Effector memory CD8-positive, alpha-beta T cell (primary cell): ENCODE data around the gene DIP2C.

Experiments used
- ATAC-seq: fragments of 150-1000 bp; cut with Tn5 transposase; replicated peaks from 2 replicates; pipeline ENCODE4 v1.10.0; 2021; ENCODE audit warnings: mild to moderate bottlenecking, moderate library complexity
- DNase-seq, 3 experiments: peaks; one replicate each; pipeline ENCODE4 v3.0.0; 2021
- H3K27ac Mint-ChIP-seq, 2 donors: one replicate each; pipeline ENCODE4 v1.8.0; 2022; ENCODE audit warnings: mild to moderate bottlenecking in 2 of 2, mixed read lengths in 2 of 2, moderate library complexity in 2 of 2
- H3K27me3 Mint-ChIP-seq, 2 donors: one replicate each; pipeline ENCODE4 v1.8.0; 2022; ENCODE audit warnings: mixed read lengths in 2 of 2
- H3K36me3 Mint-ChIP-seq: one replicate; pipeline ENCODE4 v1.8.0; 2022; ENCODE audit warnings: mild to moderate bottlenecking, moderate library complexity, mixed read lengths; ENCODE audit not compliant: insufficient read depth
- H3K4me1 Mint-ChIP-seq, 2 donors: one replicate each; pipeline ENCODE4 v1.8.0; 2022; ENCODE audit warnings: low read depth in 2 of 2, mixed read lengths in 2 of 2
- H3K4me3 Mint-ChIP-seq, 2 donors: one replicate each; pipeline ENCODE4 v1.8.0; 2022; ENCODE audit warnings: mild to moderate bottlenecking in 2 of 2, mixed read lengths in 2 of 2, moderate library complexity in 2 of 2
- H3K9me3 Mint-ChIP-seq, 2 donors: one replicate each; pipeline ENCODE4 v1.8.0; 2022; ENCODE audit warnings: mixed read lengths in 2 of 2

DIP2C gene

DNA sequence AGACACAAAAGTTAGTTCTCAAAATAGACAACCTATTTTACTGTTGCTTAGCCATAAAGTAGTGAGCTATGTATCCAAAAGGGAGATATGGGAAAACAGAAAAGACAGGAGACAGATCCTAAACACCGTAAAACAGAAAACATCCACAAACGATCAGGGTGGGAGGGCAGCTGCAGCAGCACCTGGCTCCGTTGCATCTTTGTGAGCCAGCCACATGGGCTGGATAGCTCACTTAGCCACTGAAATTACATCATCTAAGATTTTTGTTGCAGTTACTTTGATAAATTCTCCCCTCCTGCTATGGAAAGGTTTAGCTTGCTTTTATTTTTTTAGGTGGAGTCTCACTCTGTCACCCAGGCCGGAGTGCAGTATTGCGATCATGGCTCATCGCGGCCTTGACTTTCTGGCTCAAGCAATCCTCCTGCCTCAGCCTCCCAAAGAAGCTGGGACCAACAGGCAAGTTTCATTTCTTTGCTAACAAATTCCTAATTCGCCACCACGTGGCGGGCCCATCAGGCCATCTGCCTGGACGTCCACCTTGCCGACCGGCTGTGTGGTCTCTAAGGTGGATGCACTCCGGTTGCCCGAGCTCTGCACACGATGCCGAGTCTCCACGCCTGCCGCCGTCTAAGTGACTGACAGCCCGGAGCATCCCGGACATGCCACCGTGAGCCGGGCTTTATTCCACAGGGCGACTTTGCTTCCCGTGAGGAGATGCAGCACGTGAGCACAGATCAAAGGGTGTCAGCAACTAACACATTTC, 159.8 kb downstream of the DIP2C start:
- no peak overlapping the region for H3K4me3 Mint-ChIP-seq
- no peaks in the 10 kb centered on the region for H3K4me1 Mint-ChIP-seq
- H3K27me3 Mint-ChIP-seq = peaks cover 66 to 82% of the 10 kb centered on the region in 2 donors
- H3K27ac Mint-ChIP-seq = no peak overlapping the region
- no peak for DNase-seq
- H3K36me3 Mint-ChIP-seq = no peaks in the 10 kb centered on the region
- no peaks in the 10 kb centered on the region for H3K9me3 Mint-ChIP-seq
- ATAC-seq = no peak

DNA sequence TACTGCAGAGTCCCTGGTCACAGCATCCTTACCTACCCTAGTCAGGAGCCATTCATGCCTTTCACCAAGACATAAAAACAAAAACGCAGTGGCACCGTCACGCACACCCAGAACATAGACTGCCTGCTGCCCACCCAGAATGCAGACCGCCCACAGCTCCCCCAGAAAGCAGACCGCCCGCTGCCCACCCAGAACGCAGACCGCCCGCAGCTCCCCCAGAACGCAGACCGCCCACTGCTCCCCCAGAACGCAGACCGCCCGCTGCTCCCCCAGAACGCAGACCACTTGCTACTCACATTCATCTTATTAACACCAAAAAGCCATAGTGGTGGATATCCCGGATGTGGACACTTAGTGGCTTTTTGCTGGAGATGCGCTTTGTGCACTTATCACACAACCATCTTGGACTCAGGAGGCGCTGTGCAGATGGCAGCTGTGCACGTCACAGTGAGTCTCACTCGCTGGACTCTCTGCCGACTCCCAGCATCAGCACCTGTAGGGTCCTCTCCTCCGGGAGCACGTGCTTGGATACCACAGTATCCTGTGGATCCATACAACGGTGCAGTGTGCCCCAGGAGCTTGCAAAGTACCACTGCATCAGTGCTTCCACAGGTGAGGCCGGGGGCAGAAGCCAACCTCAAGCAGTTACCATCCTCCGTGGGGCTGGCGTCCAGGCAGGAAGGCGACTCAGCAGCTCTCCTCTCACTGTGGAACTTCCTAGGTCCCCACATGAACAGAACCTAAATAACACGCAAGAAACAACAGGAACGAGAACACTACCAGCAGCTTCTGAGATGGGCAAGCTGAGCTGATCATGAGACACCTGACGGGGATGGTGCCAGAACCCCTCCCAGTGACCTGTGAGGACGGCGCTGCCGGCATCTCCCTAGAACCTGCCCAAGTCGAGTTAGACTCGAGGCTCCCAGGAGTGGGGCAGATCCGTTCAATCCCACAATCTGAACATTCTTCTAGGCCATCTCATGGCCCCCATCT, 161.0 kb downstream of the DIP2C start:
- Mint-ChIP-seq H3K27ac (no peak overlapping the region), H3K9me3 (no peaks in the 10 kb centered on the region), H3K27me3 (peaks cover 54 to 72% of the 10 kb centered on the region in 2 donors), H3K4me1 (no peaks in the 10 kb centered on the region), H3K4me3 (no peak overlapping the region), H3K36me3 (no peaks in the 10 kb centered on the region)
- ATAC-seq = no peak
- DNase-seq = no peak

DNA sequence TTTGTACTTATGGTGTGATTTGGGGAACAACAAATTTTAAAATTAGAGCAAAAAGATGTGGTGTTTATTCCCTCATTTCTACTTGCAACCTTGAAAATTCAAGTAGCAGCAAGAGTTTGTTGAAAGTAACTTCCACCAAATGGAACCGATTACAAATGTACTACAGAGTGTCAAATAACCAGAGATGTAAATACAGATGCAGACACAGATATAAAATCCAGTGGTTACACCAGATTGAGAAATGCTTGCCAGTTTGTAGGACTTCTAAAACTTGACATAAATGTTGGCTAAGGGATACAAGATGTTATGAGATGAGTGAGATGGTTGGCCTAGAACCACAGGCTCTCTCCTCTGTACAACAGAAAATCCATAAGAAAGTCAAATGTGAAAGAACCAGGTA, 162.1 kb downstream of the DIP2C start:
- Mint-ChIP-seq H3K27me3 (peaks cover 50 to 76% of the 10 kb centered on the region in 2 donors), H3K4me1 (peaks cover 0 to 2% of the 10 kb centered on the region in 2 donors), H3K27ac (no peak overlapping the region), H3K9me3 (no peaks in the 10 kb centered on the region), H3K4me3 (no peak overlapping the region), H3K36me3 (no peaks in the 10 kb centered on the region)
- ATAC-seq (no peak), DNase-seq (no peak)

DNA sequence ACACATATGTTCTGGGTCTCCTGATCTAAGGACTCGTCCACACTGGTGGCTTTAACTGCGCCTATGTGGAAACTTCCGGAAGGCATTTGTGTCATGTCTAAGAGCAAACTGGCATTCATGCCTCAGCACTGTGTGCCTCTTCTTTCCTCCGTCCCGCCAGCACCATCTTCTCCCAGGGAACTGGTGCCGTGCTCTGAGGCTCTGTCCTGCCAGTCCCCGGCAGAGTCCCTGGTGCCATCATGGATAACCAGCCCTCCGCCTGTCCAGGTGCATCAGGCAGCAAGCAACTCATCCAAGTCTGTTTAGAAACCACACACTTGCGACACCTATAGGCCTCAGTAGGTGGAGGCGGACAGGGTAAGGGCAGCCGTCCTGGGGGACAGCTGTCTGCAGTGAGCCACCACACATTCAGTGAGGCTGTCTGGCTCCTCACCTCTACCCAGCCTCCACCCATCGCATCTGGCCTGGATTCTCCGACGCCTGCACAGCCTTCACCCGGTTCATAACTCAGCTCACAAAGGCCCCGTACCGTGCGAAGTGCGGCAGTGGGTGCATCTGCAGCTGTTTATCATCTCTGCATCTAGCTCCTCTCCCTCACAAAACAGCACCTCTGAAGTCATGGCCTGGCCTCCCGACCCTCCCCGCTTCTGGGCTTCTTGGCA, 162.7 kb downstream of the DIP2C start:
- Mint-ChIP-seq H3K4me1 (peaks cover 0 to 2% of the 10 kb centered on the region in 2 donors), H3K9me3 (no peaks in the 10 kb centered on the region), H3K27me3 (peaks cover 48 to 76% of the 10 kb centered on the region in 2 donors), H3K4me3 (no peak overlapping the region), H3K36me3 (no peaks in the 10 kb centered on the region), H3K27ac (no peak overlapping the region)
- ATAC-seq = no peak
- no peak for DNase-seq

DNA sequence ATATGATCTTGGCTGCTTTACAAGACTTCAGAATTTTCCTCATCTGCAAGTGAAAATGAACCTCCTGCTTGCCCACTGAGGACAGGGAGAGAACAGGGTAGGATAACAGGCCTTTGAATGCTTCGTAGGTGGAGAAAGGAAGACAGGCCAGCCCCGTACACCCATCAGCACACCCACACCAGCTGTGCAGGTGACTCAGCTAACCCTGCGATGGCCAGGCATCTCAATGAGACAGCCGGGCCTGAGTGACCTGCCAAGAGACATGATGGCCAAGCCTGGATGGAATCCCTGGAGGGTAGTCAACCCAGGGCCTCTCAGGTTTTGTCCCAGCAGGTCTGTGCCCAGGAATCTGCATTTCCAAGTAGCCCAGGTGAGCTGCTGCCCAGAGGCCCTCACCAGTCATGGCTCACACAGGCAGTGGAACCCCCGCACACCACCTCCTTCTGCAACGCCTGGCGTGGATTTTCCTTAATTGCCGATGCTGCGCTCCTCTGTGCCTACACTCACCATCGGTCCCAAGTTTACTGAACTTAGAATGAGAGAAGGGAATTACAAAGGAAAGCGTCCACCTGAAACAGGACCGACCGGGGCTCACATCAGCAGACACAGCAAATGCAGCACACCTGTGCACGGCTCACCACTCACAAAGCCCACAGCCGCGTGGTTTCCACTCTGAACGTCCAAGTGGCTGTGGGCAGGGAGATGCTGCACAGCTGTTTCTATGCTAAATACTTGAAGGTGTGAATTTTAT, 163.7 kb downstream of the DIP2C start:
- Mint-ChIP-seq H3K27ac (no peak overlapping the region), H3K36me3 (no peaks in the 10 kb centered on the region), H3K9me3 (no peaks in the 10 kb centered on the region), H3K27me3 (peaks cover 50 to 77% of the 10 kb centered on the region in 2 donors), H3K4me1 (peaks cover 0 to 2% of the 10 kb centered on the region in 2 donors), H3K4me3 (no peak overlapping the region)
- DNase-seq = no peak
- no peak for ATAC-seq

DNA sequence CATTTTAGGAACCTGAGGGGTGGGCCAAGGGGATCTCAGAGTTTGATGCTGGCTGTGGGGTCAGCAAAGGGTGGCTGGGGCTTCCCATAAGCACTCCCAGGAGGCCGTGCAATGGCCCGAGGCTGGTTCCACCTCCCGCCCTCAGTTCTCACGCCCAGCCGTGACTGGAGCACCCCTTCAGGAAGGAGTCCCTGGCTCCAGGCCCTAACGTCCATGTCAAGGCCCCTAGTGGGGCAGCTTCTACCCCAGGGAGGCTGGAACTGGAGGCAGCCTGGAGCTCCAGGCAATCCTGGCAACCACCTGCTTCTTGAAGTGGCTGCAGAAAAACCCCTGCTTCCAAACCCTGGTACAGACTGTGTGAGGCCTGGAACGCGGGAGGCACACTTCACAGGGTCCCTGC, 165.5 kb downstream of the DIP2C start:
- Mint-ChIP-seq H3K4me3 (no peak overlapping the region), H3K9me3 (no peaks in the 10 kb centered on the region), H3K4me1 (peaks cover 0 to 2% of the 10 kb centered on the region in 2 donors), H3K27ac (no peak overlapping the region), H3K27me3 (peaks cover 61 to 84% of the 10 kb centered on the region in 2 donors), H3K36me3 (peaks cover 2% of the 10 kb centered on the region)
- no peak for DNase-seq
- ATAC-seq = no peak

DNA sequence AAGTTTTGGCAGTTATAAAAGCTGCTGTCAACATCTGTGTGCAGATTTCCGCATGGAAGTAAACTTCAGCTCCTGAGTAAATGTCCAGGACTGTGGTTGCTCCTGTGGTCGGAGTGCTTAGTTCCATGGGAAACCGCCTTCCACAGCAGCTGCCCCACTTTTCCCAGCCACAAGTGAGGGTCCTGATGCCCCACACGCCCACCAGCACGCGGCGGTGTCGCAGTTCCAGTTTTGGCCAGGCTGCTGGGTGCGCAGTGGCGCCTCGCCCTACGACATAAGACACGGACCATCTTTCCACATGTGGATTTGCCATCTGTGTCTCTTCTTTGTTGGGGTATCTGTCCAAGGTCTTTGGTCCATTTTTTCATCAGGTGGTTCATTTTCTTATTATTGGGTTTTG, 167.1 kb downstream of the DIP2C start:
- Mint-ChIP-seq H3K27me3 (peaks cover 56 to 78% of the 10 kb centered on the region in 2 donors), H3K9me3 (no peaks in the 10 kb centered on the region), H3K4me3 (no peak overlapping the region), H3K4me1 (peaks cover 0 to 2% of the 10 kb centered on the region in 2 donors), H3K36me3 (peaks cover 2% of the 10 kb centered on the region), H3K27ac (peak overlapping the region in 1 of 2 donors; percentile 83)
- no peak for ATAC-seq
- no peak for DNase-seq

DNA sequence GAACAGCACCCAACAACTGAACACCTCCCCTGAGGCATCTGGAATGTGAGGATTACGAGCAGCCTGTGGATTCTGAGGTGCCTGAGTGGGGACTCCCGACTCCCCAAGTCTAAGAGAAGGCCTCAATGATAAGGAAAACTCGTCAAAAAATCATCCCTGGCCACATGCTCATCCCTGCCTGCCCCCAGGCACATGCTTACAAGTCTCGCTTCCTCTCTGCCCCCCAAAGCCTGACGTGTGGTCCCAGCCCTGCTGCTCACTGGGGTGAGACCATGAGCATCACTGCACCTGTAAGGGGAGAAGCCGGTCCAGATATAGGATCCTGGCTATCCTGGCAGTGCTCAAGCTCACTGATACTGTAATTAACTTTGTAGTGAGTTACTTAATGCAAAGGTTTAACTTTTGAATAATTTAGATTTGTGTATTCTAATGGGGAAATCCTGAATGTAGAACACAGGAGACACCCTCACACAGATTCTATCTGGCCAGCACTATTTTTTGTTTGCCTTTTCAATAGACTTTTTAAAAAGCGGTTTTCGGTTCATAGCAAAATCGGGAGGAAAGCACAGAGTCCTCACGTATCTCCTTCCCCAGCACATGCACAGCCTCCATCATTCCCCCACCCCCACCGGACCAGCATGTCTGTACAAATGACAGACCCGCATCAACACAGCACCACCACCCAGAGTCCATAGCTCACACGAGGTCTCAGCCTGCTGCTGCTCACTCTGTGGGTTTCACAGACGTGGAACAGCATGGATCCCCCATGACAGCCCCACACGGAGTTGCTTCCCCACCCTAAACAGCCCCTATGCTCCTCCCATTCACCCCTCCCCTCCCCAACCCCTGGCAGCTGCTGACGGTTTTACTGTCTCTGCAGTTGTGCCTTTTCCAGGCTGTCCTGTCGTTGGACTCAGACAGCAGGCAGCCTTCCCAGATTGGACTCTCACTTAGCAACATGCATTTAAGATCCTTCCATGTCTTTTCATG, 167.9 kb downstream of the DIP2C start:
- H3K27me3 Mint-ChIP-seq = peaks cover 48 to 70% of the 10 kb centered on the region in 2 donors
- H3K36me3 Mint-ChIP-seq = peaks cover 2% of the 10 kb centered on the region
- peaks cover 0 to 2% of the 10 kb centered on the region in 2 donors for H3K4me1 Mint-ChIP-seq
- no peak for DNase-seq
- no peak overlapping the region for H3K4me3 Mint-ChIP-seq
- no peaks in the 10 kb centered on the region for H3K9me3 Mint-ChIP-seq
- ATAC-seq = no peak
- no peak overlapping the region for H3K27ac Mint-ChIP-seq

DNA sequence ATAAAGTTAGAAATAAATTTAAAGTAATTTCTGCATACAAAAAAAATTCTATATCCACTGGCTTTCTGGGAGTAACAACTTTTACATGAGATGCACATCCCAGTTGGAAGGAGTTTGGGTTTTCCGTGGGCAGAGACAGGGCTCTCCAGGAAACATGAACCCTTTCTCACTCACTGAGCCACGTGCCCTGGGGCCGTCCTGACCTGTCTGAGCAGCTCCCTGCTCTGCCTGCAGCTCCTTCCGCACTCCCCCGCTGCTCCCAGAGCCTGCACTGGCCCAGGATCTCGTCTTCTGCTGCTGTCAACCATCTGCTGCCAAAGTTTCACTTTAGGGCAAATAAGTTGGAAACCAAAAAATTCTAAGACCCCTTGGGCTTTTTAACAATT, 169.1 kb downstream of the DIP2C start:
- H3K27me3 Mint-ChIP-seq = peaks cover 39 to 58% of the 10 kb centered on the region in 2 donors
- H3K4me3 Mint-ChIP-seq = no peak overlapping the region
- no peaks in the 10 kb centered on the region for H3K9me3 Mint-ChIP-seq
- peaks cover 6 to 7% of the 10 kb centered on the region in 2 donors for H3K4me1 Mint-ChIP-seq
- no peak overlapping the region for H3K27ac Mint-ChIP-seq
- no peak for DNase-seq
- H3K36me3 Mint-ChIP-seq = peaks cover 2% of the 10 kb centered on the region
- no peak for ATAC-seq

DNA sequence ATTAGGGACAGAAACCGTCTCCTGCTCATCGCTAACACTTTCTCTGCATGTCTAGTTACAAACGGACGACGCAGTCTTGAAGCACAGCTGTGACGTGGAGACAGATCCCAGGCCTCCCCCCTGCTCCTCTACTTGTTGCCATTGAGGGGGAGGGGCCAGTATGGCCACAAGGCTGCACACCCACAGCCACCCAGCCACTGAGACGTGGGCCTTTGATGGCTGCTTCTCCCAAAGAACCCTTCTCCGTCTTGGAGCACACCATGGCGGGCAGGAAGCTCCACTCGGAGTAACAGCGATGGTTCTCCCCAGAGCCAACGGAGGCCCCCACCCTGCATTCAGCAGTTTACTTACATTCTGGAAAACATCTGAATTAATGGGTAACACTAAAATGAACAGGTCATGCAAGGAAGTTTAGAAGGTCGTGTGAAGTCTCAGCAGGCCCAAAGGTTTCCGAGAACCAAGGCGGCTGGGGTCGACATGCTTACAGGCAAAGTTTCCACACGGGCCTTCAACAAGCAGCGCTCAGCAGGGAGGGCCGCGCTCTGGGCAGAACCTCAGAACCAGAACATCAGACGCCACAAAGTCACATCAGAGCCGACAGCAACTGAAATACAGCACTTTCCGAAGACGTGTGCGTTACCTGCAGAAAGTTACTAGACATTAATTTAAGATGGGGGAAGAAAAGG, 169.6 kb downstream of the DIP2C start:
- H3K27ac Mint-ChIP-seq = no peak overlapping the region
- H3K9me3 Mint-ChIP-seq = no peaks in the 10 kb centered on the region
- H3K27me3 Mint-ChIP-seq = peaks cover 37 to 54% of the 10 kb centered on the region in 2 donors
- H3K4me3 Mint-ChIP-seq = no peak overlapping the region
- DNase-seq (no peak), ATAC-seq (no peak)
- peaks cover 6 to 7% of the 10 kb centered on the region in 2 donors for H3K4me1 Mint-ChIP-seq
- peaks cover 2% of the 10 kb centered on the region for H3K36me3 Mint-ChIP-seq

DNA sequence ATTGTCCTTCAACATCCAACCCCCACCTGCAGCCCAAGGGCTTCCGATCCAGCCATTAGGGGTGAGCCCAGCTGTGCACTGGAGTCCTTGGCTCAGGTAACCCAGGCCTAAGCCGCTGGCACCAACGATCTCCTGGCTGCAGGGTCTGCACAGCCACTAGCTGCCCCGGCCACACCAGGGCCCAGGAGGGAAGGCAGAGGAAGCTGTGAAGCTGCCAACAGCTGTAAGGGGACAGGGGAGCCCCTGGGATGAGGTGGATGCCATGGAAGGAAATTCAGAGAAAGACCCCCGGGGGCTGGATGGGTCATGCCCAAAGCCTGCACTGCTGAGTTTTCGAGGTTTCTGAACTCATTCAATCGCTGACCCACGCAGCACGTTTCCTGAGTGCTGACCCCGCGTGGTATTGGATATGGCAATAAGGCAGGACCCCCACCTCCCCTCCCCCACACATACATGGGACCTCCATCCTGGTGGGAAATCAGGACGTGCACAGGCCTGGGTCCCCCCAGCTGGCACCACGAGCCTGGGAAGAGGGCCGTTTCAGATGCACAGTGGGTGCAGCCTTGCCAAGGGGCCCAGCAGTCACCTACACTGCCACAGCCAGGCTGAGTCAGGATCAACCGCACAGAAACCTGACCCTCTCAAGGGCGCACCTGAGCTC, 170.3 kb downstream of the DIP2C start:
- Mint-ChIP-seq H3K4me3 (no peak overlapping the region), H3K9me3 (no peaks in the 10 kb centered on the region), H3K36me3 (peaks cover 2% of the 10 kb centered on the region), H3K27ac (no peak overlapping the region), H3K27me3 (peaks cover 37 to 54% of the 10 kb centered on the region in 2 donors), H3K4me1 (peaks cover 6 to 7% of the 10 kb centered on the region in 2 donors)
- ATAC-seq (no peak), DNase-seq (no peak)
